Calu3 (cell line): ENCODE data around the gene LDAH. TPM values are rescaled to one million over a fixed set of nuclear protein-coding genes. Genes with fewer than 3 reads are reported as not detected.

Experiments
- BruUV-seq: library from RNA; stranded (reverse); fragments of 400-500 nt; replicated peaks from 2 replicates; lab custom pipeline; 2021; lab: Mats Ljungman, UMichigan
- CTCF ChIA-PET: fragments of 300-600 bp; sonication (Branson Sonifier 250); formaldehyde crosslinking; loops from one replicate; lab custom pipeline; 2022; ENCODE audit warnings: antibody characterized with exemption; lab: Charles Lee
- DNase-seq: peaks from one replicate; pipeline ENCODE4 v3.0.0; 2022
- H3K27ac Mint-ChIP-seq: one replicate; pipeline ENCODE4 v1.8.0; 2022; ENCODE audit warnings: mixed read lengths; ENCODE audit not compliant: unreplicated experiment
- H3K27me3 Mint-ChIP-seq: one replicate; pipeline ENCODE4 v1.8.0; 2022; ENCODE audit warnings: mixed read lengths; ENCODE audit not compliant: unreplicated experiment
- H3K36me3 Mint-ChIP-seq: one replicate; pipeline ENCODE4 v1.8.0; 2022; ENCODE audit warnings: mild to moderate bottlenecking, moderate library complexity, mixed read lengths; ENCODE audit not compliant: insufficient read depth, unreplicated experiment
- H3K4me1 Mint-ChIP-seq: one replicate; pipeline ENCODE4 v1.8.0; 2022; ENCODE audit warnings: mild to moderate bottlenecking, low read depth, mixed read lengths; ENCODE audit not compliant: unreplicated experiment
- H3K4me3 Mint-ChIP-seq: one replicate; pipeline ENCODE4 v1.8.0; 2022; ENCODE audit warnings: mild to moderate bottlenecking, low read depth, moderate library complexity, mixed read lengths; ENCODE audit not compliant: unreplicated experiment
- H3K9me3 Mint-ChIP-seq: one replicate; pipeline ENCODE4 v1.8.0; 2022; ENCODE audit warnings: low read depth, mixed read lengths; ENCODE audit not compliant: unreplicated experiment
- intact Hi-C: fragments of 100-400 bp; cut with micrococcal nuclease; formaldehyde crosslinking; loops from one replicate; pipeline ENCODE4 v1.10.0; 2022; ENCODE audit not compliant: unreplicated experiment
- total RNA-seq: library from RNA; stranded (reverse); gene quantifications from 2 replicates; pipeline ENCODE4 v1.2.3, GENCODE V29; 2022
- TF ChIP-seq, protein P1 (sequence below): fragments of 200-600 bp; IDR thresholded peaks from one replicate; pipeline ENCODE4 v1.8.0; 2022; ENCODE audit warnings: antibody characterized with exemption; ENCODE audit not compliant: unreplicated experiment

The LDAH gene
- total RNA-seq, 1 experiment from 2014 or later: 18.1 TPM

DNA sequence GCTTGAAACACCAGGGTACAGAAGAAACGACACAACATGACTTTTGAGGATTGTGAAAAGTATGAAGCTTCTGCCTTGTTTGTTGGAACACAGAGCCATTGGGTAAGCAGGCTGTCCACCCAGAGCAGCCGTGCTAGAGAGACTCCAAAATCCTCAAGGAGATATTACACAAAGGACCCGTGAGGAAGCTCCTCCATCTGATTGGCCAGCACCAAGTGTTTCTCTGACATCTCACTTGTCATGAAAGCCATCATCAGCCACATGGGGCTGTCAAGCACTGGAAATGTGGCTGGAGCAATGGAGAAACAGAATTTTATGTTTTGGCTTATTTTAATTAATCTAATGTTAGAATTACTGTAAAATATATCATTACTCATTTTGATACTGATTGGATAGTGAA is 29.8 kb upstream of the LDAH start:
- BruUV-seq: no TSS peak
- peaks cover 29% of the 10 kb centered on the region for H3K27me3 Mint-ChIP-seq
- intact Hi-C loops: no loop called here
- no peaks in the 10 kb centered on the region for H3K36me3 Mint-ChIP-seq
- H3K27ac Mint-ChIP-seq: no peak overlapping the region
- TF ChIP-seq, protein P1, sequence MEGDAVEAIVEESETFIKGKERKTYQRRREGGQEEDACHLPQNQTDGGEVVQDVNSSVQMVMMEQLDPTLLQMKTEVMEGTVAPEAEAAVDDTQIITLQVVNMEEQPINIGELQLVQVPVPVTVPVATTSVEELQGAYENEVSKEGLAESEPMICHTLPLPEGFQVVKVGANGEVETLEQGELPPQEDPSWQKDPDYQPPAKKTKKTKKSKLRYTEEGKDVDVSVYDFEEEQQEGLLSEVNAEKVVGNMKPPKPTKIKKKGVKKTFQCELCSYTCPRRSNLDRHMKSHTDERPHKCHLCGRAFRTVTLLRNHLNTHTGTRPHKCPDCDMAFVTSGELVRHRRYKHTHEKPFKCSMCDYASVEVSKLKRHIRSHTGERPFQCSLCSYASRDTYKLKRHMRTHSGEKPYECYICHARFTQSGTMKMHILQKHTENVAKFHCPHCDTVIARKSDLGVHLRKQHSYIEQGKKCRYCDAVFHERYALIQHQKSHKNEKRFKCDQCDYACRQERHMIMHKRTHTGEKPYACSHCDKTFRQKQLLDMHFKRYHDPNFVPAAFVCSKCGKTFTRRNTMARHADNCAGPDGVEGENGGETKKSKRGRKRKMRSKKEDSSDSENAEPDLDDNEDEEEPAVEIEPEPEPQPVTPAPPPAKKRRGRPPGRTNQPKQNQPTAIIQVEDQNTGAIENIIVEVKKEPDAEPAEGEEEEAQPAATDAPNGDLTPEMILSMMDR: no peak
- no peak for DNase-seq
- no peaks in the 10 kb centered on the region for H3K9me3 Mint-ChIP-seq
- no peaks in the 10 kb centered on the region for H3K4me1 Mint-ChIP-seq
- CTCF ChIA-PET: interaction anchor here (0.5 kb wide), 1 partner anchor 146 kb away, joined by 3 read pairs; no protein-coding TSS in a partner anchor
- no peak overlapping the region for H3K4me3 Mint-ChIP-seq

GRCh38 chr2:20852139-20852538 is 29.2 kb upstream of the LDAH start:
- H3K4me1 Mint-ChIP-seq: no peaks in the 10 kb centered on the region
- no peaks in the 10 kb centered on the region for H3K9me3 Mint-ChIP-seq
- BruUV-seq: no TSS peak
- peaks cover 31% of the 10 kb centered on the region for H3K27me3 Mint-ChIP-seq
- H3K36me3 Mint-ChIP-seq: no peaks in the 10 kb centered on the region
- intact Hi-C loops: no loop called here
- no peak overlapping the region for H3K27ac Mint-ChIP-seq
- no peak for DNase-seq
- CTCF ChIA-PET: interaction anchor here (0.5 kb wide), 1 partner anchor 146 kb away, joined by 3 read pairs; no protein-coding TSS in a partner anchor
- TF ChIP-seq, protein P1: no peak
- H3K4me3 Mint-ChIP-seq: no peak overlapping the region

GRCh38 chr2:20844246-20844645 is 21.3 kb upstream of the LDAH start:
- DNase-seq: no peak
- BruUV-seq: no TSS peak
- Mint-ChIP-seq H3K36me3 (no peaks in the 10 kb centered on the region), H3K27ac (no peak overlapping the region), H3K4me3 (no peak overlapping the region), H3K9me3 (no peaks in the 10 kb centered on the region), H3K4me1 (no peaks in the 10 kb centered on the region), H3K27me3 (peaks cover 76% of the 10 kb centered on the region)
- TF ChIP-seq, protein P1: no peak
- CTCF ChIA-PET: no interaction called here
- intact Hi-C loops: no loop called here

DNA sequence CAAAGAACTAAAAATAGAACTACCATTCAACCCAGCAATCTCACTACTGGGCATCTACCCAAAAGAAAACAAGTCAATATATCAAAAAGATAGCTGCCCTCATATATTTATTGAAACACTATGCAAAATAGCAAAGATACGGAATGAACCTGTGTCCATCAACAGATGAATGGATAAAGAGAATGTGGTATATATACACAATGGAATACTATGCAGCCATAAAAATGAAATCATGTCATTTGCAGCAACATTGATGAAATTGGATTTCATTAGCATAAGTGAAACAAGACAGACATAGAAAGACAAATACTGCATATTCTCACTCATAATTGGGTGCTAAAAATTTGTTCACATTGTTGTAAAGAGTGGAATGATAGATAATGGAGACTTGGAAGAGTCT is 16.2 kb upstream of the LDAH start:
- CTCF ChIA-PET: interaction anchor here (0.7 kb wide), 1 partner anchor 58 kb away, joined by 3 read pairs; no protein-coding TSS in a partner anchor
- Mint-ChIP-seq H3K9me3 (no peaks in the 10 kb centered on the region), H3K27ac (no peak overlapping the region), H3K36me3 (no peaks in the 10 kb centered on the region), H3K4me3 (no peak overlapping the region), H3K4me1 (no peaks in the 10 kb centered on the region), H3K27me3 (peaks cover 80% of the 10 kb centered on the region)
- TF ChIP-seq, protein P1: no peak
- no peak for DNase-seq
- no TSS peak for BruUV-seq
- intact Hi-C loops: no loop called here
